Activated naive CD8-positive, alpha-beta T cell treated with anti-CD3 and anti-CD28 coated beads, Interleukin-2, amount 50 U/mL, for 24 hours (primary cell): ENCODE results near the gene MUC5B.
"Not testable (repeated sequence)": the region's sequence is repeated elsewhere in the genome, so short reads cannot be mapped to it uniquely, and the experiment has no call there.

Source experiments
- ATAC-seq: fragments of 150-1000 bp; cut with Tn5 transposase; one replicate; pipeline ENCODE4 v1.10.0; 2021
- DNase-seq: peaks from one replicate; pipeline ENCODE4 v3.0.0; 2021
- H3K27ac Mint-ChIP-seq: one replicate; pipeline ENCODE4 v1.8.0; 2021; ENCODE audit warnings: mild to moderate bottlenecking, mixed read lengths
- H3K27me3 Mint-ChIP-seq: one replicate; pipeline ENCODE4 v1.8.0; 2021; ENCODE audit warnings: mixed read lengths
- H3K36me3 Mint-ChIP-seq: one replicate; pipeline ENCODE4 v1.8.0; 2021; ENCODE audit warnings: low read depth, mixed read lengths
- H3K4me1 Mint-ChIP-seq: one replicate; pipeline ENCODE4 v1.8.0; 2021; ENCODE audit warnings: mixed read lengths
- H3K4me3 Mint-ChIP-seq: one replicate; pipeline ENCODE4 v1.8.0; 2021; ENCODE audit warnings: mild to moderate bottlenecking, moderate library complexity, mixed read lengths
- H3K9me3 Mint-ChIP-seq: one replicate; pipeline ENCODE4 v1.8.0; 2021; ENCODE audit warnings: mixed read lengths

MUC5B gene

GRCh38 chr11:1263010-1263409 lies 40.1 kb downstream of the MUC5B start:
- Mint-ChIP-seq H3K36me3 (peaks cover 10% of the 10 kb centered on the region), H3K27me3 (no peaks in the 10 kb centered on the region), H3K27ac (peak overlapping the region; percentile 75), H3K9me3 (peaks cover 12% of the 10 kb centered on the region), H3K4me1 (peaks cover 17% of the 10 kb centered on the region), H3K4me3 (peak overlapping the region; percentile 77)
- ATAC-seq, result peak; percentile 44
- peak; percentile 22 for DNase-seq

GRCh38 chr11:1264444-1264843 lies 41.6 kb downstream of the MUC5B start:
- not testable (repeated sequence) for H3K4me3 Mint-ChIP-seq
- peak; percentile 36 for DNase-seq
- peaks cover 17% of the 10 kb centered on the region for H3K4me1 Mint-ChIP-seq

GRCh38 chr11:1265480-1265879 lies 42.6 kb downstream of the MUC5B start:
- ATAC-seq, H3K4me3 Mint-ChIP-seq, DNase-seq, H3K27me3 Mint-ChIP-seq, H3K36me3 Mint-ChIP-seq, H3K27ac Mint-ChIP-seq: not testable (repeated sequence)
- peaks cover 17% of the 10 kb centered on the region for H3K4me1 Mint-ChIP-seq
- peaks cover 12% of the 10 kb centered on the region for H3K9me3 Mint-ChIP-seq

More at GRCh38 chr11:1264444-1264843, 41.6 kb downstream of the MUC5B start:
- H3K27me3 Mint-ChIP-seq, H3K36me3 Mint-ChIP-seq: not testable (repeated sequence)
- Mint-ChIP-seq H3K9me3 (peaks cover 12% of the 10 kb centered on the region), H3K27ac (peak overlapping the region; percentile 75)
- peak; percentile 29 for ATAC-seq

- H3K4me1 Mint-ChIP-seq, result peaks cover 16% of the 10 kb centered on the region
- not testable (repeated sequence) for DNase-seq, H3K36me3 Mint-ChIP-seq, ATAC-seq, H3K4me3 Mint-ChIP-seq, H3K27ac Mint-ChIP-seq, H3K27me3 Mint-ChIP-seq
- peaks cover 12% of the 10 kb centered on the region for H3K9me3 Mint-ChIP-seq
These were observed 44.1 kb downstream of the MUC5B start for GRCh38 chr11:1266976-1267375.

GRCh38 chr11:1267441-1268100 lies 44.7 kb downstream of the MUC5B start:
- no peak overlapping the region for H3K27ac Mint-ChIP-seq
- DNase-seq (no peak), ATAC-seq (no peak)
- H3K36me3 Mint-ChIP-seq, result peaks cover 10% of the 10 kb centered on the region
- no peaks in the 10 kb centered on the region for H3K27me3 Mint-ChIP-seq
- peaks cover 12% of the 10 kb centered on the region for H3K9me3 Mint-ChIP-seq
- H3K4me3 Mint-ChIP-seq, result no peak overlapping the region
- H3K4me1 Mint-ChIP-seq, result peaks cover 15% of the 10 kb centered on the region

- H3K4me3 Mint-ChIP-seq, result no peak overlapping the region
- no peaks in the 10 kb centered on the region for H3K4me1 Mint-ChIP-seq
- H3K9me3 Mint-ChIP-seq, result peaks cover 6% of the 10 kb centered on the region
- no peaks in the 10 kb centered on the region for H3K27me3 Mint-ChIP-seq
- ATAC-seq, result no peak
- H3K27ac Mint-ChIP-seq, result no peak overlapping the region
- DNase-seq, result no peak
- peaks cover 4% of the 10 kb centered on the region for H3K36me3 Mint-ChIP-seq
These were observed 47.1 kb downstream of the MUC5B start for GRCh38 chr11:1269957-1270356.

GRCh38 chr11:1270476-1270875 lies 47.6 kb downstream of the MUC5B start:
- ATAC-seq (peak; percentile 12), DNase-seq (no peak)
- no peak overlapping the region for H3K27ac Mint-ChIP-seq
- no peaks in the 10 kb centered on the region for H3K4me1 Mint-ChIP-seq
- no peak overlapping the region for H3K4me3 Mint-ChIP-seq
- peaks cover 4% of the 10 kb centered on the region for H3K9me3 Mint-ChIP-seq
- H3K27me3 Mint-ChIP-seq, result no peaks in the 10 kb centered on the region
- H3K36me3 Mint-ChIP-seq, result peaks cover 3% of the 10 kb centered on the region

- Mint-ChIP-seq H3K36me3 (peaks cover 6% of the 10 kb centered on the region), H3K27ac (no peak overlapping the region), H3K9me3 (peaks cover 4% of the 10 kb centered on the region), H3K4me3 (no peak overlapping the region), H3K4me1 (no peaks in the 10 kb centered on the region), H3K27me3 (no peaks in the 10 kb centered on the region)
- ATAC-seq (no peak), DNase-seq (no peak)
These were observed 48.1 kb downstream of the MUC5B start for GRCh38 chr11:1271002-1271401.

- no peak for DNase-seq
- H3K9me3 Mint-ChIP-seq, result peaks cover 4% of the 10 kb centered on the region
- ATAC-seq, result no peak
- no peak overlapping the region for H3K4me3 Mint-ChIP-seq
- H3K27me3 Mint-ChIP-seq, result no peaks in the 10 kb centered on the region
- H3K36me3 Mint-ChIP-seq, result peaks cover 6% of the 10 kb centered on the region
- no peaks in the 10 kb centered on the region for H3K4me1 Mint-ChIP-seq
- no peak overlapping the region for H3K27ac Mint-ChIP-seq
These were observed 48.5 kb downstream of the MUC5B start for GRCh38 chr11:1271406-1271805.

GRCh38 chr11:1271927-1272326 lies 49.1 kb downstream of the MUC5B start:
- Mint-ChIP-seq H3K4me1 (no peaks in the 10 kb centered on the region), H3K27me3 (no peaks in the 10 kb centered on the region), H3K9me3 (no peaks in the 10 kb centered on the region), H3K27ac (no peak overlapping the region), H3K36me3 (peaks cover 8% of the 10 kb centered on the region), H3K4me3 (no peak overlapping the region)
- ATAC-seq (no peak), DNase-seq (no peak)

GRCh38 chr11:1272531-1272930 lies 49.7 kb downstream of the MUC5B start:
- Mint-ChIP-seq H3K27ac (no peak overlapping the region), H3K36me3 (peaks cover 10% of the 10 kb centered on the region), H3K4me3 (no peak overlapping the region), H3K27me3 (no peaks in the 10 kb centered on the region), H3K9me3 (no peaks in the 10 kb centered on the region), H3K4me1 (no peaks in the 10 kb centered on the region)
- ATAC-seq, result no peak
- no peak for DNase-seq

GRCh38 chr11:1274501-1274900 lies 51.6 kb downstream of the MUC5B start:
- DNase-seq (no peak), ATAC-seq (no peak)
- Mint-ChIP-seq H3K4me3 (no peak overlapping the region), H3K36me3 (peaks cover 13% of the 10 kb centered on the region), H3K27me3 (no peaks in the 10 kb centered on the region), H3K4me1 (no peaks in the 10 kb centered on the region), H3K9me3 (no peaks in the 10 kb centered on the region), H3K27ac (no peak overlapping the region)

GRCh38 chr11:1275021-1275420 lies 52.2 kb downstream of the MUC5B start:
- ATAC-seq (no peak), DNase-seq (no peak)
- Mint-ChIP-seq H3K9me3 (no peaks in the 10 kb centered on the region), H3K4me1 (no peaks in the 10 kb centered on the region), H3K27me3 (no peaks in the 10 kb centered on the region), H3K4me3 (no peak overlapping the region), H3K36me3 (peaks cover 14% of the 10 kb centered on the region), H3K27ac (no peak overlapping the region)

GRCh38 chr11:1276041-1276790 lies 53.4 kb downstream of the MUC5B start:
- Mint-ChIP-seq H3K4me1 (no peaks in the 10 kb centered on the region), H3K36me3 (peaks cover 16% of the 10 kb centered on the region)

GRCh38 chr11:1276866-1277615 lies 54.2 kb downstream of the MUC5B start:
- no peak for DNase-seq
- no peaks in the 10 kb centered on the region for H3K27me3 Mint-ChIP-seq
- H3K4me3 Mint-ChIP-seq, result no peak overlapping the region
- no peaks in the 10 kb centered on the region for H3K9me3 Mint-ChIP-seq
- H3K4me1 Mint-ChIP-seq, result no peaks in the 10 kb centered on the region
- ATAC-seq, result no peak
- peaks cover 16% of the 10 kb centered on the region for H3K36me3 Mint-ChIP-seq
- no peak overlapping the region for H3K27ac Mint-ChIP-seq

More at GRCh38 chr11:1276041-1276790, 53.4 kb downstream of the MUC5B start:
- H3K4me3 Mint-ChIP-seq, result no peak overlapping the region
- no peak overlapping the region for H3K27ac Mint-ChIP-seq
- H3K9me3 Mint-ChIP-seq, result no peaks in the 10 kb centered on the region
- H3K27me3 Mint-ChIP-seq, result no peaks in the 10 kb centered on the region
- ATAC-seq (no peak), DNase-seq (no peak)
